Central memory CD4-positive, alpha-beta T cell (primary cell): Measurements from ENCODE around the gene ZDHHC14.
A peak's percentile ranks its signal among the peaks of the same experiment; 100 is the strongest.
"Not testable (repeated sequence)": the region's sequence is repeated elsewhere in the genome, so short reads cannot be mapped to it uniquely, and the experiment has no call there.

Experiments
- DNase-seq: peaks from one replicate; pipeline ENCODE4 v3.0.0; 2022

Gene ZDHHC14

GRCh38 chr6:157585274-157586087 lies 204.5 kb downstream of the ZDHHC14 start:
- DNase-seq = peak; percentile 9

GRCh38 chr6:157586088-157586414 lies 205.1 kb downstream of the ZDHHC14 start:
- no peak for DNase-seq

- no peak for DNase-seq
Observed at GRCh38 chr6:157586476-157587126, 205.6 kb downstream of the ZDHHC14 start.

GRCh38 chr6:157587127-157587926 lies 206.3 kb downstream of the ZDHHC14 start:
- no peak for DNase-seq

- not testable (repeated sequence) for DNase-seq
Observed at GRCh38 chr6:157590654-157591053, 209.7 kb downstream of the ZDHHC14 start.

- peak; percentile 2 for DNase-seq
Observed at GRCh38 chr6:157592541-157592940, 211.6 kb downstream of the ZDHHC14 start.

GRCh38 chr6:157592980-157593379 lies 212.0 kb downstream of the ZDHHC14 start:
- DNase-seq = no peak

GRCh38 chr6:157593596-157593995 lies 212.6 kb downstream of the ZDHHC14 start:
- DNase-seq = no peak

- no peak for DNase-seq
Observed at GRCh38 chr6:157594292-157594691, 213.3 kb downstream of the ZDHHC14 start.

GRCh38 chr6:157595768-157596167 lies 214.8 kb downstream of the ZDHHC14 start:
- no peak for DNase-seq

GRCh38 chr6:157596461-157596860 lies 215.5 kb downstream of the ZDHHC14 start:
- no peak for DNase-seq

GRCh38 chr6:157596886-157597285 lies 215.9 kb downstream of the ZDHHC14 start:
- DNase-seq = no peak

- no peak for DNase-seq
Observed at GRCh38 chr6:157597461-157598312, 216.7 kb downstream of the ZDHHC14 start.

- DNase-seq = no peak
Observed at GRCh38 chr6:157599191-157599590, 218.2 kb downstream of the ZDHHC14 start.

- DNase-seq = no peak
Observed at GRCh38 chr6:157600807-157601206, 219.8 kb downstream of the ZDHHC14 start.

GRCh38 chr6:157602521-157603295 lies 221.7 kb downstream of the ZDHHC14 start:
- DNase-seq = no peak

- no peak for DNase-seq
Observed at GRCh38 chr6:157603314-157603940, 222.4 kb downstream of the ZDHHC14 start.

- no peak for DNase-seq
Observed at GRCh38 chr6:157603971-157604370, 223.0 kb downstream of the ZDHHC14 start.

- no peak for DNase-seq
Observed at GRCh38 chr6:157604816-157605215, 223.8 kb downstream of the ZDHHC14 start.

GRCh38 chr6:157605484-157605883 lies 224.5 kb downstream of the ZDHHC14 start:
- DNase-seq = no peak

- DNase-seq = no peak
Observed at GRCh38 chr6:157606516-157606915, 225.5 kb downstream of the ZDHHC14 start.
